ENCODE measurements around the gene MBNL3.

MBNL3 gene, protein sequence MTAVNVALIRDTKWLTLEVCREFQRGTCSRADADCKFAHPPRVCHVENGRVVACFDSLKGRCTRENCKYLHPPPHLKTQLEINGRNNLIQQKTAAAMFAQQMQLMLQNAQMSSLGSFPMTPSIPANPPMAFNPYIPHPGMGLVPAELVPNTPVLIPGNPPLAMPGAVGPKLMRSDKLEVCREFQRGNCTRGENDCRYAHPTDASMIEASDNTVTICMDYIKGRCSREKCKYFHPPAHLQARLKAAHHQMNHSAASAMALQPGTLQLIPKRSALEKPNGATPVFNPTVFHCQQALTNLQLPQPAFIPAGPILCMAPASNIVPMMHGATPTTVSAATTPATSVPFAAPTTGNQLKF

GRCh38 chrX:132488819-132489577, at the start of gene MBNL3:
MBNL3 (minus strand) TSS chrX:132489038; CDS start chrX:132439611, 49,427 bp downstream.
- DNase-seq (ENCODE audit: low read depth): no peak

- DNase-seq (ENCODE audit: low read depth): no peak
These were observed 44.6 kb upstream of the MBNL3 start for GRCh38 chrX:132533409-132533808.

DNA sequence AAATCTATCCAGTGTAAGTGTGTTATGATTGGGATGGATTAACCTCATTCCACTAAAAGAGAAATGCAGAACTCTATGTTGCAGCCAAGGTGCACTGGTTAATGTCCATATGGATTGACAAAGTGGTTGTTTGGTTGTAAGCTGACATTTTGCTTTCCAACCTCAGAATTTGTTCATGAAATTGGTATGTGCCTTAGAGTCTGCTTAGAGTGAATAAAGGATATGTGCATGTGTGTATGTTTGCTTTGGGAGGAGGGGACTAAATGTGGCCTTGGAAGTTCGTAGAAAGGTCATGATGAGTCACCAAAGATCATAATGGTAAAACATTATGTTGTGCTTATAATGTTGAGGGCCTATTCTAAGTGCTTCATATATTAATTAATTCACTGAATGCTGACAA, 44.1 kb upstream of the MBNL3 start:
- DNase-seq (ENCODE audit: low read depth): no peak

GRCh38 chrX:132532097-132532496, 43.3 kb upstream of the MBNL3 start:
- DNase-seq (ENCODE audit: low read depth): no peak

GRCh38 chrX:132520792-132521191, 32.0 kb upstream of the MBNL3 start:
- DNase-seq (ENCODE audit: low read depth): no peak

- no peak for DNase-seq (ENCODE audit: low read depth)
These were observed 31.4 kb upstream of the MBNL3 start for GRCh38 chrX:132520213-132520612.

GRCh38 chrX:132518401-132518800, 29.6 kb upstream of the MBNL3 start:
- DNase-seq (ENCODE audit: low read depth): no peak

- DNase-seq (ENCODE audit: low read depth): no peak
These were observed 20.0 kb upstream of the MBNL3 start for GRCh38 chrX:132508834-132509233.

DNA sequence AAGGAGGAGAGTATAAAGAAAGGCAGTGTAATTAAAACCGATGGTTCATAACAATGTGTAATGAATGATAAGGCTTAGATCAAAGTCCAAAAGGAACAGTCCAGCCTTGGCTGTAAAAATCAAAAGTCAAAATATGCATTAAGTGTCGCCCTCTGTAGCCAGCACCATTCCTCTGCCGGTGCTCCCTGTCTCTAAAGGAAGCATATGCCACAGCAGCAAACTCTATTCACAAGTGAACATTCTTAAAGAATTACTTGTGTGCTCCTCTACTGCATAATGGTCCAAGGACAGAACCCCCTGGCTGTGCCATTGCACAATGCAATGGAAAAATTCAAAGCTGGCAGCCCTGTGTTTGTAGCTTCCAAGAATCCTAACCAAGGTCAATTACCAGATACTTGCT, 16.3 kb upstream of the MBNL3 start:
- DNase-seq (ENCODE audit: low read depth): no peak

DNA sequence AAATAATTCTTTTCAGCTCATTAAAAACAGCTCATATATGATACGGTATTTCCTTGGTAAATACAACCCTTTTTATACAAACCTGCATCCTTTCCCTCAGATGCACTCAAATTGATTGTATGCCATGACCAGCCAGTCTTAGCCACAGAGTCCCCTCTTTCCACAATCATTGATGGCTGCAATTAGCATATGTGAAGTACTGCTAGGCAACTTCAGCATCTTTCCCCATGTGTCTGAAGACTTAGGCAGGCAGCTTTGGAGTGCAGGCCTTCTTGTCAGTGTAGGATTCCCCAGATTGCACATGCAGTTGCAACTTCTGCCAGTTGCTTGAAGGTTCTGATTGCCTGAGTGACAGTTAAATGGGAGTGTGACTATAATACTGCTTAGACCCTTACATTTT, 15.6 kb upstream of the MBNL3 start:
- DNase-seq (ENCODE audit: low read depth): no peak

DNA sequence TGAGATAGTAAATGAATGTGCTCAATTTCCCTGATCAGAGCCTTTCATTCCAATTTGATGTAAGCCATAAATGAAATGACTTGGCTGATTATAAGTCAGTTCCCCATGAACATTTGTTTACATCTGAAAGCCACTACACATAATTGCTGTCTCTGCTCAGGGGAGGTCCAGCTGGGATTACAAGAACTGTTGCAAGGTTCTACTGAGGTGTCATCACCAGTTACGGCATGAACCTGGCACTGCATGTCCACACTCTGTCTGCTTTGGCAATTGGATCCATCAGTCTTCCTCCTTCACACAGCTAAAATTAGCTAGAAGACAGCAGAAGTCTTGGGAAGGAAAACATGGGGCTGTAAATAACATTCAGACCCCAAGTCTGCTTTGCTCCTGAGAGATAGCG, 12.8 kb upstream of the MBNL3 start:
- no peak for DNase-seq (ENCODE audit: low read depth)

- DNase-seq (ENCODE audit: low read depth): no peak
These were observed 8.6 kb upstream of the MBNL3 start for GRCh38 chrX:132497432-132497831.

DNA sequence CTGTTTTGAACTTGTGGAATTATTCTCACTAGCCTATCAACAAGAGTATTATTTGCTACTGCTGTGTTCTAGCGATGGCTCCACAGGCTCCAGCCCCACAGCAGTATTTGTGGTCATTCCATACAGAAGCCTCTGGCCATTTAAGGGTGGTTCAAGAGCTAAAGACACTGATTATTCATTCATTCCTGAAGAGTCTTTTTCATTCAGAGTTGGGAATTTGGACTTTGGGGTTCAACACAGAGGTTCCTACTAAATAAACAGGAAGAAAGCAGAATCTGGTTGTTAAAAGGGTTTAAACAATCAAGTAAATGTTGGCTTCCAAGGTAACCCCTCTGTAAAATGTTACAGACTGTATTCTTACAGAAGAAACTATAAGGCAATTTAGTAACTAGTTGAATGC, 4.3 kb upstream of the MBNL3 start:
- no peak for DNase-seq (ENCODE audit: low read depth)

GRCh38 chrX:132491191-132491590, 2.4 kb upstream of the MBNL3 start:
- DNase-seq (ENCODE audit: low read depth): no peak

GRCh38 chrX:132489578-132490419, 961 bp upstream of the MBNL3 start:
- DNase-seq (ENCODE audit: low read depth): no peak

GRCh38 chrX:132488180-132488705, 595 bp downstream of the MBNL3 start:
- no peak for DNase-seq (ENCODE audit: low read depth)

GRCh38 chrX:132486599-132487178, 2.1 kb downstream of the MBNL3 start:
- no peak for DNase-seq (ENCODE audit: low read depth)

DNA sequence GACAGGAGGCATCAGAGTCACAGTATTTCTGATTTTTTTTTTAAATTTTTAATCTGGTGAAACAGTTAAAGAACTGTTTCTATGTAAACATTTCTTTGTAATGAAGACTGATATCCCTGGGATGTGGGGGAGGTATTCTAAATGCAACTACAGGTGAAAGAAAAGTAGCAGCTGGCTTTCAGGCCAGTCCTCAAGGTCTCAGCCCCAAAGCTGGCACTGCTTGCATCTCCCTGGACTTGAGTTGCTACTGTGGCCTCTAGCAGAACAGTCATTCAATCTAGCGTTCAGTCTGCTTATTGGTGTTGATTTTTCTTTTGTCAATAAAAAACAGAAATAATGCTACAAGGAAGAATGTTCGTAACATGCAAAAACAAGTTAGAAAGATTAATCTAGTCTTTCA, 4.9 kb downstream of the MBNL3 start:
- DNase-seq (ENCODE audit: low read depth): no peak

DNA sequence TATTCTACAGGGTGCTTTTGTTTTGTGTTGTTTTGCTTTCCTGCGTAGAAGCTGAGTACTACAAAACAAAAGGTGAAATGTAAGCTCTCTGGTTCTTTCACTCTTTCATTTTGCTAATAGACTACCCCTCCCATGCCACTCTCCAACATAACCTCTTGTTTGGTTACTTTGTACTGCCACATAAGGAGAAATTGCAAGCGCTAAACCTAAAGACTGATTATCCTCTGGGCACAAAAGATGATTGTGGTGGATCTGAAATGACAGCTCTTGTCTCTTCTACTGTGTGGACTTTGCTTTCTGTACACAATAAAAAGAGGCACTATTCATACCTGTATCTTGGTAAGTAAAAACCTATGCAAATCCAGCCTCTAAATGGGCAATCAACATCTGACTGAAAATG, 5.3 kb downstream of the MBNL3 start:
- DNase-seq (ENCODE audit: low read depth): no peak

- no peak for DNase-seq (ENCODE audit: low read depth)
These were observed 6.2 kb downstream of the MBNL3 start for GRCh38 chrX:132482632-132483031.

- no peak for DNase-seq (ENCODE audit: low read depth)
These were observed 7.4 kb downstream of the MBNL3 start for GRCh38 chrX:132481449-132481848.

DNA sequence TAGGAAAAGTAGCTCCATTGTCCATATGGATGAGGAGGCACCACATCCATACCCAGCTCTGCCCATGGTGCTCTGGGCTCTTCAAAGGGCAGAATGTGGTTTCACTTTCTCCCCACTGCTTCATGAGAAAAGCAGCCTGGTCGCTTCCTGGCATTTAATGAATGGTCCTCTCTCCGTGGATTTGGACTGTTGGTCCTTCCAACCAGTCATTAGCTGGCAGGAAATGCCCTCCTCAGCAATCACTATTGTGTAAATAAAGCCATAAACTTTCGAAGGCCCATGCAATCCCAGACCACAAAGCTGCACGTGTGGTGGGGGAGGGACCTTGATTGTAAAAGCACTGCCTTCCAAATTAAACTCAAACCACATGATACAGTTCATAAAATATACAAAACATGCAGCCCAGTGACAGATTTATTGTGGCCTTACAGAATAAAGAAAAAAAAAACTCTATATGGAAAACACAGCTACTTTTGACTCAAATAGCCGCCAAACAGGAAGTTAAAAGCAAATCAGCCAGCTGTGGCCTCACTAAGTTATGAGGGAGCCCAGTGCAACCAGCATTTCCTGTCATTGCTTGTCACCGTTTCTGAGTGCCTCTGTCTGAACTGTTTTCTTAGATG, 8.1 kb downstream of the MBNL3 start:
- peak; percentile 66 for DNase-seq (ENCODE audit: low read depth)

Measured in GM04504 (cell line).